HG02884 (cell line): Measurements from ENCODE around the gene NBL1.

Source experiments
- ATAC-seq: cut with Tn5 transposase; IDR thresholded peaks from one replicate; pipeline ENCODE4 v1.9.1; 2021; ENCODE audit warnings: mild to moderate bottlenecking, moderate library complexity; ENCODE audit not compliant: unreplicated experiment

Gene NBL1

GRCh38 chr1:19665496-19666465, 21.7 kb downstream of the NBL1 start:
- no peak for ATAC-seq

- ATAC-seq: no peak
These were observed 24.8 kb downstream of the NBL1 start for GRCh38 chr1:19668888-19669287.

- no peak for ATAC-seq
These were observed 26.7 kb downstream of the NBL1 start for GRCh38 chr1:19670787-19671186.

DNA sequence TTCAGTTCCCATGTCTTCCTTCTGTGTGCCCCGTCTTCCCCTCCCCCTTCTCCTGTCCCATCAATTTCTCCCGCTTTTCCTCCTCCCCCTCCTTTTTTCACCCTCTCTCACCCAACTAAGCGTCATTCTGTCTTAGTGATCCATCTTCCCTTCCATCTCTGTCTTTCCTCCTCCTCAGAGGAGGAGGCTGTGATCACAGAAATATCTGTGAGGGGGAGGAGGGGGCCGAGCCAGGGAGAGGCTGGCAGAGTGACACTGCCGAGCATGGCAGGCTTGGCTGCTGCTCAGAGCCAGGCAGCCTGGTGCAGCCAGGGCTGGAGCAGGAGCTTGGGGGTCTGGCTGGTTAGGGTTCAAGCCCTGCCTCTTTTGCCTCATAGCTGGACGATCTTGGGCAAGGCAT, 28.1 kb downstream of the NBL1 start:
- ATAC-seq: no peak

- ATAC-seq: no peak
These were observed 31.7 kb downstream of the NBL1 start for GRCh38 chr1:19675797-19676196.

- no peak for ATAC-seq
These were observed 32.4 kb downstream of the NBL1 start for GRCh38 chr1:19676438-19676922.

GRCh38 chr1:19678493-19678892, 34.4 kb downstream of the NBL1 start:
- ATAC-seq: no peak

- ATAC-seq: no peak
These were observed 34.9 kb downstream of the NBL1 start for GRCh38 chr1:19678931-19679453.

- ATAC-seq: no peak
These were observed 35.6 kb downstream of the NBL1 start for GRCh38 chr1:19679691-19680090.

DNA sequence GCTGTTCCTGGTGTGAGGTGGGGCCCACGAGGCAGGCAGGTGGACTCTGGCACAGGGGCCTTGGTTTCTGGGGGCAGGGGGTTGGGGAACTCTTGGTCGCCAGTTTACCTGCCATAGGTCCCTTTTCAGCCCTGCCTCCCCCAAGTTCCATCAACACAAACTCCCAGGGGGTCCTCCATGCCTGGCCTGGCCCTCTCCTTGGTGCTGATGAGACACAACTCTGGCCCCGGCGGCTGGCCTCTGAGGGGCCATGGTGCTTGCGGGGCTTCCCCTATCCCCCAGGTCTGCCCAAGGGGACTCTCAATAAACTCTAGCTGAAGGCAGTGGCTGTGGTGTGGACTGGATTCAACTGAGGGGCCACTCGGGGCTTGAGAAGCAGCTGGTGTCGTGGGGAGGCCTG, 36.5 kb downstream of the NBL1 start:
- ATAC-seq: no peak

- ATAC-seq: no peak
These were observed 38.1 kb downstream of the NBL1 start for GRCh38 chr1:19682257-19682656.

DNA sequence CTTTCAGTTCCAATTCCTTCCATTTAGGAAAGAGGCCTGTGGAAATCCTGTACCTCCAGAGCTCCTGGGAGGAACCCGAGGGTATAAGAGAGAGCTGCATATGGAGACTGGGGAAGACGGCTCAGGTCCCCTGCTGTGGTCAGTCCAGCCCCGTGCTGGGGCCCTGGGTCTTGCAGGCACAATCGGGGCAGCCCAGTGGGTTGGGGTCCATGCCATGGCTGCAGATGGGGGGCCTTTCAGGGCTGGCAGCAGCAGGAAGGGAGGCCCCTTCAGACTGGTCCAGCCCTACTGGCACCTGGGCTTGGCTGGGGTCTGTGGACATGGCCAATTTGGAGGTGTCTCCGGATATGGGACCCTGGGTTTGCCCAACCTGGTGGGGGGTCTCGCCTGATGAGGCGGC, 38.8 kb downstream of the NBL1 start:
- ATAC-seq: no peak

GRCh38 chr1:19683351-19683750, 39.2 kb downstream of the NBL1 start:
- no peak for ATAC-seq

GRCh38 chr1:19684677-19685076, 40.6 kb downstream of the NBL1 start:
- no peak for ATAC-seq

- no peak for ATAC-seq
These were observed 41.9 kb downstream of the NBL1 start for GRCh38 chr1:19685994-19686393.

- no peak for ATAC-seq
These were observed 43.3 kb downstream of the NBL1 start for GRCh38 chr1:19687414-19687813.

- no peak for ATAC-seq
These were observed 44.1 kb downstream of the NBL1 start for GRCh38 chr1:19688041-19688842.

DNA sequence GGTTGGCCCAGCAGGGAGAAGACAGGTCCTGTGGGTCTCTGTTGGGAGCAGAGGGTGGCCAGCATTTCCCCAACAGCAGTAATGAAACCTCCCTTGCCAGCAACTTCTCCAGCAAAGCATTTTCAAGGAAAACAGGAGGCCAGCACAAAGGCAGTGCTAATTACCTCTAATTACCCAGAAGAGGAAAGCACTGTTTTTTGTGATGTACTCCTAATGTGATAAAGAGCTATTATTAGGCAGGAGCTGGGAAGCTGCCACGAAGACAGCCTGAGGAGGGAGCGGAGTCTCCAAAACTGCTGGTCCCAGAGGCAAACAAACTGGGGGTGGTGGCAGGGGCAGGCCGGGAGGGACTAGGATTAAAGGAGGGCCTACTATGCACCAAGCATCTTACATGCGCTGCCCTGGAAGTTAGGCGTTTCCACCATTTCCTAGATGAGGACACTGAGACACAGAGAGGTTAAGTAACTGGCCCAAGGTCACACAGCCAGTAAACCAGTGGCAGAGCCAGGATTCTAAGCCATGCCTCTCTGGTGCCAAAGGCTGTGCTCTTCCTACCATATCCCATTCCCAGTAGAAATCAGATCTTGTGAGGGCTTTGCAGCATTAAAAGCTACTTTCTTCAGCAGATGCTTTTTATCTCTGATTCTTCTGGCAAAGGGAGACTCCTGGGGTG, 45.1 kb downstream of the NBL1 start:
- ATAC-seq: no peak

DNA sequence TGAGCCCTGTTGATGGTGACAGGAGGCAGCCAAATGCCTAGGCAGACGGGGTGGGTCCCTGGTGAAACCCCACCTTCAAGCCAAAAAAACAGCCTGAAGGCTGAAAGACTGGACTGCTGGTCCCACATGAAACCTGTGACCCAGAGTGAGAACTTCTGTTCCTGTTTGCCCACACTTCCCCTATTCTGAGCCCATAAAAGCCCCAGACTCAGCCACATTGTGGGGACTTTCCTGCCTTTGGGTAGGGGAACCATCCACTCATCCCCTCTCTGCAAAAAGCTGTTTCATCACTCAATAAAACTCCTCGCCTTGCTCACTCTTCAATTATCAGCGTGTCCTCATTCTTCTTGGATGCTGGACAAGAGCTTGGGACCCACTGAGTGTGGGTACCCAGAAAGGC, 45.7 kb downstream of the NBL1 start:
- ATAC-seq: no peak

GRCh38 chr1:19690342-19690741, 46.2 kb downstream of the NBL1 start:
- ATAC-seq: no peak

- no peak for ATAC-seq
These were observed 50.2 kb downstream of the NBL1 start for GRCh38 chr1:19694298-19694697.
